Suprapubic skin (tissue), 4 donors: ENCODE data around the gene PDLIM4.

Experiments used
- CTCF ChIP-seq, 2 donors: fragments of 200-600 bp in 1 of 2; fragments of 450-650 bp in 1 of 2; sonication (generic) in 1 of 2; IDR thresholded peaks; one replicate each; pipeline ENCODE4 v1.5.1; 2016 to 2019; ENCODE audit warnings: antibody characterized with exemption in 2 of 2, mild to moderate bottlenecking in 1 of 2, moderate library complexity in 1 of 2
- POLR2A ChIP-seq, 2 donors: fragments of 450-650 bp; IDR thresholded peaks; one replicate each; pipeline ENCODE4 v1.6.1; 2017; ENCODE audit warnings: antibody characterized with exemption in 2 of 2, mild to moderate bottlenecking in 2 of 2, moderate library complexity in 2 of 2
- POLR2AphosphoS5 ChIP-seq, 3 donors: sonication (generic); formaldehyde crosslinking; IDR thresholded peaks; one replicate each; pipeline ENCODE4 v1.6.1; 2017; ENCODE audit warnings: antibody characterized with exemption in 3 of 3

GRCh38 chr5:132232465-132232864, 25.0 kb upstream of the PDLIM4 start:
- no peak for TF ChIP-seq CTCF (IDR thresholded peaks at IDR 0.05)
- TF ChIP-seq POLR2AphosphoS5 (IDR thresholded peaks at IDR 0.05) = no peak
- TF ChIP-seq POLR2A (IDR thresholded peaks at IDR 0.05) = no peak
